Pulmonary artery endothelial cell (primary cell): Measurements from ENCODE around the gene RABL6. TPM values are rescaled to one million over a fixed set of nuclear protein-coding genes. Genes with fewer than 3 reads are reported as not detected.
"Not testable (repeated sequence)": the region's sequence is repeated elsewhere in the genome, so short reads cannot be mapped to it uniquely, and the experiment has no call there.

Source experiments
- DNase-seq: peaks from one replicate; pipeline ENCODE4 v3.0.0-alpha.2; 2011; ENCODE audit warnings: low read depth, low spot score
- total RNA-seq: library from RNA; depleted of rRNA; stranded (reverse); fragments of >200 nt; gene quantifications from 2 replicates; pipeline ENCODE4 v1.2.3, GENCODE V29; 2014

RABL6 gene
- total RNA-seq, 1 donor from 2014 or later, result 96.1 TPM

- DNase-seq, result no peak
These were observed 12.8 kb upstream of the RABL6 start for GRCh38 chr9:136795000-136795348.

GRCh38 chr9:136796238-136796774 lies 11.4 kb upstream of the RABL6 start, which contains the start of gene CCDC183:
CCDC183 (plus strand) TSS chr9:136796338; CDS start chr9:136796398, 60 bp downstream.
- DNase-seq, result no peak

- not testable (repeated sequence) for DNase-seq
These were observed 10.9 kb upstream of the RABL6 start for GRCh38 chr9:136796775-136797347.

- no peak for DNase-seq
These were observed 9.1 kb upstream of the RABL6 start for GRCh38 chr9:136798708-136799078.

- DNase-seq, result no peak
These were observed 8.5 kb upstream of the RABL6 start for GRCh38 chr9:136799079-136799853.

- no peak for DNase-seq
These were observed 7.7 kb upstream of the RABL6 start for GRCh38 chr9:136799854-136800657.

GRCh38 chr9:136802321-136802720 lies 5.4 kb upstream of the RABL6 start:
- no peak for DNase-seq

GRCh38 chr9:136803009-136803550 lies 4.7 kb upstream of the RABL6 start:
- not testable (repeated sequence) for DNase-seq

GRCh38 chr9:136803551-136804508 lies 3.9 kb upstream of the RABL6 start:
- DNase-seq, result no peak

- DNase-seq, result no peak
These were observed 3.1 kb upstream of the RABL6 start for GRCh38 chr9:136804509-136805206.

- no peak for DNase-seq
These were observed 2.5 kb upstream of the RABL6 start for GRCh38 chr9:136805207-136805740.

- no peak for DNase-seq
These were observed 1.7 kb upstream of the RABL6 start for GRCh38 chr9:136806067-136806466.

GRCh38 chr9:136806631-136807201 lies 1.0 kb upstream of the RABL6 start:
- DNase-seq, result no peak

GRCh38 chr9:136808075-136808805 lies 492 bp downstream of the RABL6 start:
- DNase-seq, result no peak

- DNase-seq, result no peak
These were observed 1.0 kb downstream of the RABL6 start for GRCh38 chr9:136808806-136809158.

- no peak for DNase-seq
These were observed 7.1 kb downstream of the RABL6 start for GRCh38 chr9:136814725-136815421.

GRCh38 chr9:136815422-136815782 lies 7.7 kb downstream of the RABL6 start:
- DNase-seq, result no peak
